Karpas-422 (cell line): ENCODE measurements around the gene MTMR8. TPM values are rescaled to one million over a fixed set of nuclear protein-coding genes. Genes with fewer than 3 reads are reported as not detected.
"Not testable (repeated sequence)": the region's sequence is repeated elsewhere in the genome, so short reads cannot be mapped to it uniquely, and the experiment has no call there.

Experiments
- DNase-seq: peaks from one replicate; pipeline ENCODE4 v3.0.0-alpha.2; 2015
- H2AFZ ChIP-seq: fragments of 200-600 bp; sonication (generic); 2 replicates; pipeline ENCODE4 v1.6.1; 2014; ENCODE audit warnings: antibody characterized with exemption, low read length, mixed read lengths
- H3K27ac ChIP-seq: fragments of 200-600 bp; sonication (generic); 2 replicates; pipeline ENCODE4 v1.5.1; 2014; ENCODE audit warnings: mild to moderate bottlenecking, low read length, moderate library complexity
- H3K27me3 ChIP-seq: fragments of 200-600 bp; sonication (generic); 2 replicates; pipeline ENCODE4 v1.6.1; 2014; ENCODE audit warnings: low read length, mixed read lengths
- H3K36me3 ChIP-seq: fragments of 200-600 bp; sonication (generic); 2 replicates; pipeline ENCODE4 v1.6.1; 2014; ENCODE audit warnings: low read length, mixed read lengths; ENCODE audit not compliant: insufficient read depth
- H3K4me1 ChIP-seq: fragments of 200-600 bp; sonication (generic); 2 replicates; pipeline ENCODE4 v1.6.1; 2014; ENCODE audit warnings: mild to moderate bottlenecking, low read length, mixed read lengths
- H3K4me2 ChIP-seq: fragments of 200-600 bp; sonication (generic); 2 replicates; pipeline ENCODE4 v1.6.1; 2014; ENCODE audit warnings: low read length, low read depth, mild to moderate bottlenecking; ENCODE audit not compliant: poor library complexity, severe bottlenecking
- H3K4me3 ChIP-seq: fragments of 200-600 bp; sonication (generic); 2 replicates; pipeline ENCODE4 v1.5.1; 2014; ENCODE audit warnings: mild to moderate bottlenecking, antibody characterized with exemption, low read length, mixed read lengths
- H3K79me2 ChIP-seq: fragments of 200-600 bp; sonication (generic); 2 replicates; pipeline ENCODE4 v1.6.1; 2014; ENCODE audit warnings: mild to moderate bottlenecking, low read length, mixed read lengths
- H3K9ac ChIP-seq: fragments of 200-600 bp; sonication (generic); 2 replicates; pipeline ENCODE4 v1.6.0; 2014; ENCODE audit warnings: low read length
- H3K9me2 ChIP-seq: fragments of 200-600 bp; sonication (generic), shearing (Covaris generic); replicated peaks from 2 replicates; pipeline ENCODE4 v1.6.0; 2014; ENCODE audit warnings: mild to moderate bottlenecking, low read length, moderate library complexity; ENCODE audit not compliant: insufficient read depth
- H3K9me3 ChIP-seq: fragments of 300-700, 200-600 bp; sonication (generic); 2 replicates; pipeline ENCODE4 v1.6.1; 2014; ENCODE audit warnings: low read length, mixed read lengths
- H4K20me1 ChIP-seq: fragments of 200-600 bp; sonication (generic); 2 replicates; pipeline ENCODE4 v1.6.1; 2014; ENCODE audit warnings: mild to moderate bottlenecking, antibody characterized with exemption, low read length, low read depth; ENCODE audit not compliant: insufficient read depth
- total RNA-seq: library from RNA; depleted of rRNA; stranded (reverse); fragments of >200 nt; shearing (Covaris generic); gene quantifications from 2 replicates; pipeline ENCODE4 v1.2.3, GENCODE V29; 2014; ENCODE audit warnings: low replicate concordance

The MTMR8 gene
- total RNA-seq, 1 experiment from 2014 or later, result 4.6 TPM

DNA sequence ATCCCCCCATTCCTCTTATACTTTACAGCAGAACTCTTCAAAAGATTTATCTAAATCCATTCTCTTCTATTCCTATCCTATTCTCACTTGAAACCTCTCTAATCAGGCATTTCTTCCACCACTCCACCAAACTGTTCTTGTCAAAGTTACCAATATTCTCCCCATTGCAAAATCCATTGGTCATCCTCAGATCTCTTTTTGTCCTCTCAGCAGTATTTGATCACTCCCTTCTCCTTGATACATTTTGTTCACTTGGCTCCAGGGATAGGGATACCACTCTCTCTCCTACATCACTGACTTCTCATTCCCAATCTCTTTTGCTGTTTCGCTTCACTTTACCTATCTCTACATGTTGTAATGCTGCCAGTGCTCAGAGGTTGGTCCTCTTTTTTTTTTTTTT, 2.8 kb upstream of the MTMR8 start:
- no peaks in the 10 kb centered on the region for H3K27me3 ChIP-seq
- no peak for DNase-seq
- H3K4me1 ChIP-seq, result peaks cover 11% of the 10 kb centered on the region
- no peaks in the 10 kb centered on the region for H4K20me1 ChIP-seq
- H3K79me2 ChIP-seq, result peaks cover 13% of the 10 kb centered on the region; the same call in 1 of the 2 replicates
- no peaks in the 10 kb centered on the region for H3K36me3 ChIP-seq
- no peak overlapping the region for H3K4me3 ChIP-seq
- H3K27ac ChIP-seq, result no peak overlapping the region
- no peak overlapping the region for H3K9ac ChIP-seq
- no peak overlapping the region for H3K4me2 ChIP-seq
- H2AFZ ChIP-seq, result no peak overlapping the region
- no peaks in the 10 kb centered on the region for H3K9me3 ChIP-seq
- no peaks in the 10 kb centered on the region for H3K9me2 ChIP-seq

DNA sequence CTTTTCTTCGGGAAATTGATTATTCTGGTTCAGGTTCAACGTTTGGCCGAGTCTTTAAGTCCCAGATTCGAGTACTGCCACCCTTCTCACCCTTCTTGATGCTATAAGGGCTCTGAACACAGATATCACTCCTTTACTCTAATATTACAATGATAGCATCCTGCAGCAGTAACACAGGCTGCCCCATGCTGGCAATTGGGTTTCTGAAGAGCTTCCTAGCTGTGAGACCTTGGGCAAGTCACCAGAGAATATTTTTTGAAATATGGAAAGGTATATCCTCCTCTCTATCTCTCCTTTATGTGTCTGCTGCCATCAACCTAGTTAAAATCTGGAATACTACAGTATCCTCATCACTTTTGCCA, 297 bp upstream of the MTMR8 start:
- Histone ChIP-seq H3K9ac (peak overlapping the region; percentile 80), H3K79me2 (peaks cover 24% of the 10 kb centered on the region), H3K36me3 (no peaks in the 10 kb centered on the region), H4K20me1 (no peaks in the 10 kb centered on the region), H3K27me3 (no peaks in the 10 kb centered on the region), H3K9me2 (no peaks in the 10 kb centered on the region), H2AFZ (peak overlapping the region; percentile 79; the same call in 1 of the 2 replicates), H3K4me2 (peak overlapping the region; percentile 64), H3K9me3 (no peaks in the 10 kb centered on the region), H3K4me1 (peaks cover 11% of the 10 kb centered on the region), H3K4me3 (peak overlapping the region; percentile 71), H3K27ac (no peak overlapping the region)
- no peak for DNase-seq

DNA sequence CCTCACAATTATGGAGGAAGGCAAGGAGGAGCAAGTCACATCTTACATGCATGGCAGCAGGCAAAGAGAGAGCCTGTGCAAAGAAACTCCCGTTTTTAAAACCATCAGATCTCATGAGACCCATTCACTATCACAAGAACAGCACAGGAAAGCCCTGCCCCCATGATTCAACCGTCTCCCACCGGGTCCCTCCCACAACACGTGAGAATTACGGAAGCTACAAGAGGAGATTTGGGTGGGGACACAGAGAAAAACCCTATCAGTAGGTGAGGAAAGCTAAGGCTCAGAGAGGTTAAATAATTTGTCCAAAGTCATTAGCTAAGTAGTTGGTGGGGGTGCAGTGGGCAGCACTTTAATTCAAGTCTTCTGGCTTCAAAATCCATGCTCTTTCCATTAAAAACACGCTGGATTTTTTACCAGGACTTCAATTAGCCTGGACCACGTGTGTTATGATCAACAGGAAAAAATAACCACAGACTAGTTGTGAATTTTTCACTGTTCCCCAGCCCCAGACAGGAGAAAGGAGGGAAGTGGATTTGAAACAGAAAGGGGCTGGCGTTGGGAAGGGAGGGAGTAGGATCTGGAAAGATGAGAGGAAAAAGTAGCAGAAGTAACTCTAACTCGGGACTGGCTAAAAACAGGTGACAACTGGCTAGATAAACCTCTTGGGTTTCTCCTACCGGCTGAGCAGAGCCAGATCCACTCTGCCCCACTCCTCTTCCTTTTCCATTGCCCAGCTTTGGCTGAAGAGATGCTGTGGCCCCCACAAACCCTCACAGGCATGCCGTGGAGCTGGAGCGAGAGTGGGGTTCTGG, 986 bp downstream of the MTMR8 start:
- peak overlapping the region; percentile 80 for H3K9ac ChIP-seq
- H3K27ac ChIP-seq, result no peak overlapping the region
- H3K4me1 ChIP-seq, result peaks cover 11% of the 10 kb centered on the region
- no peak for DNase-seq
- peaks cover 24% of the 10 kb centered on the region for H3K79me2 ChIP-seq
- no peaks in the 10 kb centered on the region for H3K9me2 ChIP-seq
- no peaks in the 10 kb centered on the region for H3K27me3 ChIP-seq
- H3K9me3 ChIP-seq, result no peaks in the 10 kb centered on the region
- peak overlapping the region; percentile 61; the same call in 1 of the 2 replicates for H2AFZ ChIP-seq
- no peaks in the 10 kb centered on the region for H3K36me3 ChIP-seq
- H3K4me2 ChIP-seq, result peak overlapping the region; percentile 64
- peak overlapping the region; percentile 71 for H3K4me3 ChIP-seq
- H4K20me1 ChIP-seq, result no peaks in the 10 kb centered on the region

DNA sequence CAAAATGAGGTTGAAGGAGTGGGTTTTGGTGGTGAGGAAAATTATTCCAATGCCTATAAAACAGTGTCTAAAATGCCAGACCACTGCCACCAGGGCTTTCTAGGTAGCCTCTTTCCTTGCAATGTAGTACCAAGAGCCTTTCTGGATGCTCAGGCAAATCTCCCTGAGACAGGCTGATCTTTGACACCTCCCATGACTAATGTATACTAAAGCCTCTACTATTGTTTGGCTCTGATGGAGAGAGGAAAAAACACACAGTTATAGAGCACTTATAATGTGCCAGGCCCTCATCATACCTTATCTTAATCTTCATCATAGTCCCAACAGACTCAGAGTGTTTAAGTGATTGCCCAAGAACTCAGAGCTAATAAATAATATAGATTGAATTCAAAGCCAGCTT, 5.8 kb downstream of the MTMR8 start:
- Histone ChIP-seq H3K36me3 (no peaks in the 10 kb centered on the region), H3K79me2 (peaks cover 29% of the 10 kb centered on the region), H3K9ac (no peak overlapping the region), H3K4me3 (no peak overlapping the region), H3K9me3 (peaks cover 11% of the 10 kb centered on the region), H3K4me2 (no peak overlapping the region), H3K27ac (no peak overlapping the region), H4K20me1 (no peaks in the 10 kb centered on the region), H2AFZ (no peak overlapping the region), H3K4me1 (peaks cover 5% of the 10 kb centered on the region), H3K9me2 (no peaks in the 10 kb centered on the region), H3K27me3 (no peaks in the 10 kb centered on the region)
- no peak for DNase-seq

DNA sequence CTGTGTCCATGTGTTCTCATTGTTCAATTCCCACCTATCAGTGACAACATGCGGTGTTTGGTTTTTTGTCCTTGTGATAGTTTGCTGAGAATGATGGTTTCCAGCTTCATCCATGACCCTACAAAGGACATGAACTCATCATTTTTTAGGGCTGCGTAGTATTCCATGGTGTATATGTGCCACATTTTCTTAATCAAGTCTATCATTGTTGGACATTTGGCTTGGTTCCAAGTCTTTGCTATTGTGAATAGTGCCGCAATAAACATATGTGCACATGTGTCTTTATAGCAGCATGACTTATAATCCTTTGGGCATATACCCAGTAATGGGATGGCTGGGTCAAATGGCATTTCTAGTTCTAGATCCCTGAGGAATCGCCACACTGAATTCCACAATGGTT, 14.5 kb downstream of the MTMR8 start:
- H3K9me3 ChIP-seq, result peaks cover 40% of the 10 kb centered on the region
- not testable (repeated sequence) for H3K36me3 ChIP-seq, H4K20me1 ChIP-seq, DNase-seq, H3K4me3 ChIP-seq, H3K4me2 ChIP-seq, H3K27ac ChIP-seq, H3K79me2 ChIP-seq, H3K9me2 ChIP-seq, H2AFZ ChIP-seq, H3K4me1 ChIP-seq, H3K9ac ChIP-seq, H3K27me3 ChIP-seq

DNA sequence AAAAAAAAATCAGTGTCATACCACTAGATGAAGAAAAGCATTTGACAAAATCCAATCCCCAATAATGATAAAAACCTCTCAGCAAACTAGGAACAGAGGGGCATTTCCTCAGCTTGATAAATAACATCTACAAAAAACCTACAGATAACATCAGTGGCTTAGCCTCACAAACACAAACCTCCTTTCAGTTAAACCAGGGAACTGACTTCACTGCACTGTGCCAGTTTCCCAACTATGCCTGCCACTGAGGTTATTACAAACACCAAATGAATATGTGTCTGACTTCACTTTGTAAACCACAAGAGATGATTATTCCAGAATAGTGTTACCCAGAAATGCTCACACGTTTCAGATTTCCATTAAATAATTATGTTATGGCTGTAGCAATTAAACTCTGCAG, 15.3 kb downstream of the MTMR8 start:
- no peaks in the 10 kb centered on the region for H3K36me3 ChIP-seq
- H3K4me1 ChIP-seq, result no peaks in the 10 kb centered on the region
- no peaks in the 10 kb centered on the region for H4K20me1 ChIP-seq
- H3K9ac ChIP-seq, result no peak overlapping the region
- no peak overlapping the region for H3K27ac ChIP-seq
- H3K79me2 ChIP-seq, result no peaks in the 10 kb centered on the region; the same call in 1 of the 2 replicates
- no peaks in the 10 kb centered on the region for H3K9me2 ChIP-seq
- H3K4me3 ChIP-seq, result no peak overlapping the region
- H3K27me3 ChIP-seq, result no peaks in the 10 kb centered on the region
- no peak overlapping the region for H2AFZ ChIP-seq
- no peak overlapping the region for H3K4me2 ChIP-seq
- DNase-seq, result no peak
- peaks cover 34% of the 10 kb centered on the region for H3K9me3 ChIP-seq

DNA sequence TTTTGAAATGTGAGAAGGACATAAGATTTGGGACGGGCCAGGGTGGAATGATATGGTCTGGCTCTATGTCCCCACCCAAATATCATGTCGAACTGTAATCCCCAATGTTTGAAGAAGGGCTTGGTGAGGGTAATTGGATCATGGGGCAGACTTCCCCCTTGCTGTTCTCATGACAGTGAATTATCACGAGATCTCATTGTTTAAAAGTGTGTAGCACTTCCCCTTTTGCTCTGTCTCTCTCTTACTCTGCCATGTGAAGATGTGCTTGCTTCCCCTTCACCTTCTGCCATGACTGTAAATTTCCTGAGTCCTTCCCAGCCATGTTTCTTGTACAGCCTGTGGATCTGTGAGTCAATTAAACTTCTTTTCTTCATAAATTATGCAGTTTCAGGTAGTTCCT, 17.5 kb downstream of the MTMR8 start:
- Histone ChIP-seq H3K4me2 (no peak overlapping the region), H2AFZ (no peak overlapping the region), H3K4me3 (no peak overlapping the region), H3K79me2 (no peaks in the 10 kb centered on the region), H3K4me1 (no peaks in the 10 kb centered on the region), H3K36me3 (no peaks in the 10 kb centered on the region), H4K20me1 (no peaks in the 10 kb centered on the region), H3K27ac (no peak overlapping the region), H3K9me3 (peaks cover 23% of the 10 kb centered on the region), H3K9me2 (no peaks in the 10 kb centered on the region), H3K27me3 (no peaks in the 10 kb centered on the region), H3K9ac (no peak overlapping the region)
- no peak for DNase-seq

DNA sequence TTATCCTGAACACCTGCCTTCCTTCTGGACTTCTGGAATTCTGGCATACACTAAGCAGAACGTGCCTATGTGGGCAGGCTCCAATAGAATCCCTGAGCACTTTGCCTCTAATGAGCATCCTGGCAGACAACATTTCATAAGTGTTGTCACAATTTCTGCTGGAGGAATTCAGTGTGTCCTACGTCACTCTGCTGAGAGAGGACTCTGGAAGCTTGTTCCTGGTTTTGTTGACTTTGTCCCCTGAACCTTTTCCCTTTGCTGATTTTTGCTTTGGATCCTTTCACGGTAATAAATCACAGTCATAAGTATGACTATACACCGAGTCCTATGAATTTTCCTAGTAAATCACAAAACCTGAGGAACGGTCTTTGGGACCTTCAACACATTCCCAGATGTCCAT, 43.2 kb downstream of the MTMR8 start:
- no peaks in the 10 kb centered on the region for H3K79me2 ChIP-seq
- no peaks in the 10 kb centered on the region for H3K9me2 ChIP-seq
- 0 out of 2 replicates have a peak, but pooled peaks cover 4% of the 10 kb centered on the region for H3K9me3 ChIP-seq
- no peaks in the 10 kb centered on the region for H4K20me1 ChIP-seq
- no peak overlapping the region for H2AFZ ChIP-seq
- H3K36me3 ChIP-seq, result no peaks in the 10 kb centered on the region
- no peak overlapping the region for H3K9ac ChIP-seq
- no peak overlapping the region for H3K4me2 ChIP-seq
- H3K27ac ChIP-seq, result no peak overlapping the region
- no peak for DNase-seq
- H3K27me3 ChIP-seq, result no peaks in the 10 kb centered on the region
- no peaks in the 10 kb centered on the region for H3K4me1 ChIP-seq
- H3K4me3 ChIP-seq, result no peak overlapping the region
